IPS DF 6.9 (cell line): ENCODE data around the gene GFOD2.
"Not testable (repeated sequence)": the region's sequence is repeated elsewhere in the genome, so short reads cannot be mapped to it uniquely, and the experiment has no call there.

Source experiments
- DNase-seq: peaks from one replicate; pipeline ENCODE4 v3.0.0-alpha.2; 2013; ENCODE audit warnings: low read depth, low spot score
- H3K27ac ChIP-seq: one replicate; pipeline ENCODE4 v1.5.1; 2013; ENCODE audit warnings: low read length, control low read depth
- H3K27me3 ChIP-seq: 2 replicates; pipeline ENCODE4 v1.6.1; 2013; ENCODE audit warnings: mild to moderate bottlenecking, low read length; ENCODE audit not compliant: control insufficient read depth, insufficient read depth
- H3K36me3 ChIP-seq: 2 replicates; pipeline ENCODE4 v1.6.1; 2013; ENCODE audit warnings: low read length; ENCODE audit not compliant: control insufficient read depth, insufficient read depth
- H3K4me1 ChIP-seq: 2 replicates; pipeline ENCODE4 v1.6.1; 2013; ENCODE audit warnings: low read length; ENCODE audit not compliant: control insufficient read depth, insufficient read depth
- H3K4me3 ChIP-seq: 2 replicates; pipeline ENCODE4 v1.5.1; 2013; ENCODE audit warnings: mild to moderate bottlenecking, low read length
- H3K9me3 ChIP-seq: 2 replicates; pipeline ENCODE4 v1.6.1; 2013; ENCODE audit warnings: low read length, inconsistent platforms; ENCODE audit not compliant: control insufficient read depth, insufficient read depth
- WGBS: extraction: QIAGEN DNeasy Blood & Tissue Kit; methylation state at CpG from one replicate; pipeline ENCODE4 v1.1.7; 2013; ENCODE audit warnings: mixed read lengths, missing lambda C conversion rate; ENCODE audit not compliant: insufficient read length, insufficient coverage; 5-methylcytosine and 5-hydroxymethylcytosine counted together

GFOD2 gene

GRCh38 chr16:67704110-67704509 is 15.0 kb downstream of the GFOD2 start:
- no peaks in the 10 kb centered on the region for H3K4me1 ChIP-seq
- no peaks in the 10 kb centered on the region for H3K27me3 ChIP-seq
- DNase-seq = no peak
- H3K36me3 ChIP-seq = no peaks in the 10 kb centered on the region
- no CpG with 5 or more reads among the region's 5 CpGs for WGBS
- no peaks in the 10 kb centered on the region for H3K9me3 ChIP-seq
- H3K4me3 ChIP-seq = no peak overlapping the region
- H3K27ac ChIP-seq = no peak overlapping the region

GRCh38 chr16:67703626-67704025 is 15.5 kb downstream of the GFOD2 start:
- no peak overlapping the region for H3K4me3 ChIP-seq
- whole genome bisulfite sequencing = no CpG with 5 or more reads among the region's 2 CpGs
- no peaks in the 10 kb centered on the region for H3K4me1 ChIP-seq
- no peaks in the 10 kb centered on the region for H3K9me3 ChIP-seq
- H3K27me3 ChIP-seq = no peaks in the 10 kb centered on the region
- no peaks in the 10 kb centered on the region for H3K36me3 ChIP-seq
- H3K27ac ChIP-seq = no peak overlapping the region
- DNase-seq = no peak

- H3K27ac ChIP-seq = no peak overlapping the region
- H3K36me3 ChIP-seq = no peaks in the 10 kb centered on the region
- no peak for DNase-seq
- no peak overlapping the region for H3K4me3 ChIP-seq
- no peaks in the 10 kb centered on the region for H3K4me1 ChIP-seq
- H3K27me3 ChIP-seq = no peaks in the 10 kb centered on the region
- no CpG with 5 or more reads among the region's 4 CpGs for WGBS
- no peaks in the 10 kb centered on the region for H3K9me3 ChIP-seq
Observed at GRCh38 chr16:67702130-67702529, 17.0 kb downstream of the GFOD2 start.

GRCh38 chr16:67701420-67701819 is 17.7 kb downstream of the GFOD2 start:
- no peak for DNase-seq
- H3K4me3 ChIP-seq = no peak overlapping the region
- no peaks in the 10 kb centered on the region for H3K36me3 ChIP-seq
- H3K27ac ChIP-seq = no peak overlapping the region
- WGBS = no CpG with 5 or more reads among the region's 1 CpG
- H3K9me3 ChIP-seq = no peaks in the 10 kb centered on the region
- H3K27me3 ChIP-seq = no peaks in the 10 kb centered on the region
- no peaks in the 10 kb centered on the region for H3K4me1 ChIP-seq

GRCh38 chr16:67699265-67699664 is 19.9 kb downstream of the GFOD2 start:
- DNase-seq = no peak
- H3K9me3 ChIP-seq = no peaks in the 10 kb centered on the region
- no peaks in the 10 kb centered on the region for H3K36me3 ChIP-seq
- H3K27ac ChIP-seq = no peak overlapping the region
- WGBS = no CpG with 5 or more reads among the region's 7 CpGs
- H3K27me3 ChIP-seq = no peaks in the 10 kb centered on the region
- H3K4me3 ChIP-seq = no peak overlapping the region
- H3K4me1 ChIP-seq = no peaks in the 10 kb centered on the region

GRCh38 chr16:67697422-67698185 is 21.5 kb downstream of the GFOD2 start:
- Histone ChIP-seq H3K36me3 (no peaks in the 10 kb centered on the region), H3K4me1 (no peaks in the 10 kb centered on the region), H3K9me3 (no peaks in the 10 kb centered on the region), H3K27ac (no peak overlapping the region), H3K27me3 (no peaks in the 10 kb centered on the region), H3K4me3 (no peak overlapping the region)
- no CpG with 5 or more reads among the region's 4 CpGs for WGBS
- DNase-seq = no peak

GRCh38 chr16:67694611-67695010 is 24.5 kb downstream of the GFOD2 start:
- Histone ChIP-seq H3K27ac (no peak overlapping the region), H3K4me1 (no peaks in the 10 kb centered on the region), H3K9me3 (no peaks in the 10 kb centered on the region), H3K4me3 (no peak overlapping the region), H3K27me3 (no peaks in the 10 kb centered on the region), H3K36me3 (no peaks in the 10 kb centered on the region)
- DNase-seq = no peak
- WGBS = no CpG with 5 or more reads among the region's 2 CpGs

DNA sequence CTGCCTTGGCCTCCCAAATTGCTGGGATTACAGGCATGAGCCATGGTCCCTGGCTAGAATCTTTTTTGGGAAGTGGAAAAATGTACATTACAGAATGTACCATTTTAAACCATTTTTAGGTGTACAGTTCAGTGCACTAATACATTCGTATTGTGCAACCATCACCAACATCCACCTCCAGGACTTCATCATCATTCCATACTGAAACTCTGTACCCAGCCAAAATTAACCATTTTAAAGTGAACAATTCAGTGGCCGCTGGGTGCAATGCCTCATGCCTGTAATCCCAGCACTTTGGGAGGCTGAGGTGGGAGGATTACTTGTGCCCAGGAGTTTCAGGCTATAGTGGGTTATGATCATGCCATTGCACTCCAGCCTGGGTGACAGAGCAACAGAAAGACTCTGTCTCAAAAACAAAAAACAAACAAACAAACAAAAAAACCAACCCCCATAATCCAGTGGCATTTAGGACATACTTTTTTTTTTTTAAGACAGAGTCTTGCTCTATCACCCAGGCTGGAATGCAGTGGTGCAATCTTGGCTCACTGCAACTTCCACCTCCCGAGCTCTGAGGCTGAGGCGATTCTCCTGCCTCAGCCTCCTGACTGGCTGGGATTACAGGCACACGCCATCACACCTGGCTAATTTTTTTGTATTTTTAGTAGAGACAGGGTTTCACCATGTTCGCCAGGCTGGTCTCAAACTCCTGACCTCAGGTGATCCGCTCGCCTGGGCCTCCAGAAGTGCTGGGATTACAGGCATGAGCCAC is 25.4 kb downstream of the GFOD2 start:
- H3K4me1 ChIP-seq, H3K36me3 ChIP-seq, H3K4me3 ChIP-seq, H3K27me3 ChIP-seq, H3K27ac ChIP-seq, DNase-seq, H3K9me3 ChIP-seq: not testable (repeated sequence)
- no CpG with 5 or more reads among the region's 8 CpGs for WGBS

DNA sequence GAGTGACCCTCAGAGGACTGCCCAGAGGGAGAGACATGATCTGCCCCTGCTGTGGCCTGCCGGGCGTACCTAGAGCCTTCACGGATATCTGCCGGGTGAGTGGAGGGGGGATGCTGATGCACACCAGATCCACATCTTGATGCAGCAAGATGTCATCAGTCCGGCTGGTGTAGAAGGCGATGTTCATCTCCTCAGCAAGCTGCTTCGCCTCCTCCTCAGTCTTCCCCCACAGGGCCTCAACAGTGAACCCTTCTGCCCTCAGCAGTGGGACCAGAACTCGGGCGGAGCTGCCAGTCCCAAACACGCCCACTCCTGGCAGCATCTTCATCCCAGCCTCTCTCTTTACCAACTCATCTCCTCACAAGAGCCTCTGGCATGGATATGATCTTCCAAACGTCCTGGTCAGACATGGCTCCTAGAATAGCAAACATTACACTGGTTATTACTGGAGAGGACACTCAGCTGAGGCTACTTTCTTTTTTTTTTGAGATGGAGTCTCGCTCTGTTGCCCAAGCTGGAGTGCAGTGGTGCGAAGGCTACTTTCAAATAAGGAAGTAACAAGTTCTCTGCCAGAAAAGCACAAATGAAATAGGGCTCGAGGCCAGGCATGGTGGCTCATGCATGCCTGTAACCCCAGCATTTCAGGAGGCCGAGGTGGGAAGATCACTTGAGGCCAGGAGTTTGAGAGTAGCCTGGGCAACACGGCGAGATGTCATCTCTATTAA is 33.6 kb downstream of the GFOD2 start:
- no peak for DNase-seq
- H3K9me3 ChIP-seq = no peaks in the 10 kb centered on the region
- H3K27ac ChIP-seq = no peak overlapping the region
- peaks cover 2% of the 10 kb centered on the region; the same call in 1 of the 2 replicates for H3K4me1 ChIP-seq
- WGBS = no CpG with 5 or more reads among the region's 17 CpGs
- H3K27me3 ChIP-seq = no peaks in the 10 kb centered on the region; the same call in 1 of the 2 replicates
- H3K4me3 ChIP-seq = no peak overlapping the region
- peaks cover 13% of the 10 kb centered on the region; the same call in 1 of the 2 replicates for H3K36me3 ChIP-seq

DNA sequence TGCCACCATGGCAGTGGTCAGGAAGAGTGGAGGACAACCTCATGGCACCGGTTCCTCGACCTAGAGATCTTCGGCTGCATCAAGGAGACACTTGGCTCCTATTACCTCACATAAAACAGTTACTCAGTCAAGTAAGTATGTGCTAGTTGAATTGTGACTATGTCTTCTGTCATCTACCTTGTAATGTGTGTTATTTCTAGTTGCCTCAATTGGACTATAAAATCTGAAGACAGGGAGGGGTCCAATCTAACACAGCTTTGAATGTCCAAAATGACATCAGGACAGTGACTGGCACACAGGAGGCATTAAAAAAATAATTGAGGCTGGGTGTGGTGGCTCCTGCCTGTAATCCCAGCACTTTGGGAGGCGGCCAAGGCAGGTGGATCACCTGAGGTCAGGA is 35.3 kb downstream of the GFOD2 start:
- no peak overlapping the region for H3K27ac ChIP-seq
- no CpG with 5 or more reads among the region's 4 CpGs for WGBS
- H3K27me3 ChIP-seq = no peaks in the 10 kb centered on the region; the same call in 1 of the 2 replicates
- DNase-seq = no peak
- no peaks in the 10 kb centered on the region for H3K9me3 ChIP-seq
- peaks cover 2% of the 10 kb centered on the region; the same call in 1 of the 2 replicates for H3K4me1 ChIP-seq
- H3K36me3 ChIP-seq = peaks cover 13% of the 10 kb centered on the region; the same call in 1 of the 2 replicates
- H3K4me3 ChIP-seq = no peak overlapping the region
